IMR-90 (cell line): ENCODE results near the gene ANAPC1. TPM values are rescaled to one million over a fixed set of nuclear protein-coding genes. Genes with fewer than 3 reads are reported as not detected.

ENCODE experiments used
- ATAC-seq: fragments of 200-7000 bp; cut with Tn5 transposase; 2 replicates; pipeline ENCODE4 v1.9.1; 2020; ENCODE audit warnings: low read depth, mild to moderate bottlenecking, moderate library complexity
- BruUV-seq: library from RNA; stranded (reverse); fragments of 400-500 nt; replicated peaks from 2 replicates; lab custom pipeline; 2021; lab: Mats Ljungman, UMichigan
- CTCF ChIA-PET: fragments of 300-600 bp; formaldehyde crosslinking; extraction: SDS; loops from one replicate; lab custom pipeline; 2021; ENCODE audit warnings: antibody characterized with exemption; lab: Yijun Ruan, JAX
- POLR2A ChIA-PET: fragments of 300-600 bp; sonication (Branson Sonifier 250); formaldehyde crosslinking; loops from one replicate; lab custom pipeline; 2022; ENCODE audit warnings: antibody characterized with exemption; ENCODE audit not compliant: unreplicated experiment; lab: Charles Lee
- DNase-seq: peaks from one replicate; pipeline ENCODE4 v3.0.0; 2013
- H2AFZ ChIP-seq: replicated peaks from 2 replicates; pipeline ENCODE3; 2013; ENCODE audit warnings: low read length, mild to moderate bottlenecking; ENCODE audit not compliant: poor library complexity
- H2AK5ac ChIP-seq: 2 replicates; pipeline ENCODE4 v1.6.1; 2013; ENCODE audit warnings: low read depth, low read length, inconsistent platforms
- H2AK9ac ChIP-seq: replicated peaks from 2 replicates; pipeline ENCODE3; 2013; ENCODE audit warnings: mild to moderate bottlenecking, low read depth, low read length, moderate library complexity; ENCODE audit not compliant: poor library complexity
- H2BK120ac ChIP-seq: 2 replicates; pipeline ENCODE4 v1.6.1; 2013; ENCODE audit warnings: low read depth, low read length, inconsistent platforms
- H2BK15ac ChIP-seq: 3 replicates; pipeline ENCODE4 v1.6.1; 2013; ENCODE audit warnings: low read depth, low read length, inconsistent platforms
- H2BK20ac ChIP-seq: 2 replicates; pipeline ENCODE4 v1.6.1; 2013; ENCODE audit warnings: low read depth, mild to moderate bottlenecking, inconsistent platforms, low read length, moderate library complexity
- H2BK5ac ChIP-seq: 2 replicates; pipeline ENCODE4 v1.6.1; 2013; ENCODE audit warnings: mild to moderate bottlenecking, low read depth, low read length, inconsistent platforms; ENCODE audit not compliant: poor library complexity, severe bottlenecking
- H3K14ac ChIP-seq: replicated peaks from 2 replicates; pipeline ENCODE4 v1.6.1; 2013; ENCODE audit warnings: low read depth, low read length, inconsistent platforms
- H3K18ac ChIP-seq: 2 replicates; pipeline ENCODE4 v1.6.1; 2013; ENCODE audit warnings: low read depth, low read length, control low read depth
- H3K23ac ChIP-seq: 2 replicates; pipeline ENCODE4 v1.6.1; 2013; ENCODE audit warnings: low read depth, low read length, inconsistent platforms
- H3K27ac ChIP-seq: 2 replicates; pipeline ENCODE4 v1.5.1; 2013; ENCODE audit warnings: mild to moderate bottlenecking, control low read depth, low read length; ENCODE audit not compliant: insufficient read depth
- H3K27me3 ChIP-seq: 2 replicates; pipeline ENCODE4 v1.6.1; 2013; ENCODE audit warnings: low read length; ENCODE audit not compliant: control insufficient read depth, insufficient read depth
- H3K36me3 ChIP-seq: 2 replicates; pipeline ENCODE4 v1.6.1; 2013; ENCODE audit warnings: low read length, mixed read lengths; ENCODE audit not compliant: control insufficient read depth, insufficient read depth
- H3K4ac ChIP-seq: 2 replicates; pipeline ENCODE4 v1.6.1; 2013; ENCODE audit warnings: low read depth, low read length, inconsistent platforms
- H3K4me1 ChIP-seq: 2 replicates; pipeline ENCODE4 v1.6.1; 2013; ENCODE audit warnings: low read length, mixed read lengths; ENCODE audit not compliant: control insufficient read depth, insufficient read depth
- H3K4me2 ChIP-seq: 2 replicates; pipeline ENCODE4 v1.6.1; 2013; ENCODE audit warnings: low read depth, mild to moderate bottlenecking, control low read depth, low read length, moderate library complexity
- H3K4me3 ChIP-seq: 2 replicates; pipeline ENCODE4 v1.5.1; 2013; ENCODE audit warnings: low read depth, mild to moderate bottlenecking, control low read depth, low read length, moderate library complexity; ENCODE audit not compliant: insufficient read depth
- H3K56ac ChIP-seq: 2 replicates; pipeline ENCODE4 v1.6.1; 2013; ENCODE audit warnings: low read length, inconsistent platforms; ENCODE audit not compliant: insufficient read depth; ENCODE audit errors: extremely low read depth
- H3K79me1 ChIP-seq, 2 experiments: 2 replicates each; pipeline ENCODE4 v1.6.1; 2013; ENCODE audit warnings: low read length in 2 of 2, inconsistent platforms in 1 of 2, low read depth in 1 of 2
- H3K9ac ChIP-seq: 2 replicates; pipeline ENCODE4 v1.6.1; 2013; ENCODE audit warnings: low read depth, low read length, control low read depth
- H3K9me1 ChIP-seq: 2 replicates; pipeline ENCODE4 v1.6.1; 2013; ENCODE audit warnings: low read length, inconsistent platforms; ENCODE audit not compliant: insufficient read depth
- H3K9me3 ChIP-seq: 2 replicates; pipeline ENCODE4 v1.6.1; 2013; ENCODE audit warnings: low read length; ENCODE audit not compliant: control insufficient read depth, insufficient read depth
- H4K20me1 ChIP-seq: 2 replicates; pipeline ENCODE4 v1.6.1; 2013; ENCODE audit warnings: low read length, inconsistent platforms; ENCODE audit not compliant: insufficient read depth
- H4K5ac ChIP-seq: 2 replicates; pipeline ENCODE4 v1.6.1; 2013; ENCODE audit warnings: mild to moderate bottlenecking, low read depth, low read length, control low read depth
- H4K8ac ChIP-seq, 2 experiments: 2 replicates each; pipeline ENCODE4 v1.6.1; 2013; ENCODE audit warnings: low read depth in 2 of 2, low read length in 2 of 2, control low read depth in 1 of 2, inconsistent platforms in 1 of 2
- H4K91ac ChIP-seq: 2 replicates; pipeline ENCODE4 v1.6.1; 2013; ENCODE audit warnings: low read depth, low read length, inconsistent platforms; ENCODE audit not compliant: insufficient read depth
- BHLHE40 ChIP-seq: fragments of 150-350 bp; IDR thresholded peaks from 2 replicates; pipeline ENCODE4 v1.6.1; 2016; ENCODE audit warnings: mild to moderate bottlenecking, low read depth, low read length
- CEBPB ChIP-seq: IDR thresholded peaks from 2 replicates; pipeline ENCODE4 v1.6.1; 2012; ENCODE audit warnings: low read depth, low read length, improper control_type of control experiment
- CHD1 ChIP-seq: IDR thresholded peaks from 2 replicates; pipeline ENCODE4 v1.6.1; 2012; ENCODE audit warnings: low read depth, low read length, improper control_type of control experiment
- CTCF ChIP-seq: conservative IDR thresholded peaks from 2 replicates; pipeline ENCODE4 v1.5.1; 2012; ENCODE audit warnings: mild to moderate bottlenecking, low read depth, low read length, improper control_type of control experiment
- ELK1 ChIP-seq: fragments of 150-350 bp; IDR thresholded peaks from 2 replicates; pipeline ENCODE4 v1.6.1; 2016; ENCODE audit warnings: low read depth, mild to moderate bottlenecking, low read length, moderate library complexity, borderline replicate concordance
- FOS ChIP-seq: fragments of 150-350 bp; IDR thresholded peaks from 2 replicates; pipeline ENCODE4 v1.6.1; 2016; ENCODE audit warnings: low read depth, low read length
- MAFK ChIP-seq: IDR thresholded peaks from 2 replicates; pipeline ENCODE4 v1.6.1; 2012; ENCODE audit warnings: low read depth, low read length, improper control_type of control experiment
- MAZ ChIP-seq: IDR thresholded peaks from 2 replicates; pipeline ENCODE4 v1.6.1; 2012; ENCODE audit warnings: low read depth, mild to moderate bottlenecking, low read length, improper control_type of control experiment, moderate library complexity, borderline replicate concordance
- MXI1 ChIP-seq: IDR thresholded peaks from 2 replicates; pipeline ENCODE4 v1.6.1; 2012; ENCODE audit warnings: low read depth, mild to moderate bottlenecking, low read length, moderate library complexity, borderline replicate concordance
- NFE2L2 ChIP-seq: fragments of 150-350 bp; IDR thresholded peaks from 2 replicates; pipeline ENCODE4 v1.6.1; 2016; ENCODE audit warnings: low read depth, mild to moderate bottlenecking, low read length
- POLR2A ChIP-seq: IDR thresholded peaks from 2 replicates; pipeline ENCODE4 v1.6.1; 2012; ENCODE audit warnings: mild to moderate bottlenecking, low read depth, low read length
- RAD21 ChIP-seq: IDR thresholded peaks from 2 replicates; pipeline ENCODE4 v1.6.1; 2012; ENCODE audit warnings: low read length, improper control_type of control experiment
- RCOR1 ChIP-seq: IDR thresholded peaks from 2 replicates; pipeline ENCODE4 v1.6.1; 2012; ENCODE audit warnings: mild to moderate bottlenecking, low read length, improper control_type of control experiment; ENCODE audit not compliant: insufficient replicate concordance
- RFX5 ChIP-seq: IDR thresholded peaks from 2 replicates; pipeline ENCODE4 v1.8.0; 2012; ENCODE audit warnings: low read depth, mild to moderate bottlenecking, low read length, moderate library complexity
- SMC3 ChIP-seq: fragments of 150-350 bp; IDR thresholded peaks from 2 replicates; pipeline ENCODE4 v1.6.1; 2016; ENCODE audit warnings: low read depth, mild to moderate bottlenecking, antibody characterized with exemption, low read length, moderate library complexity
- USF2 ChIP-seq: fragments of 150-350 bp; IDR thresholded peaks from 2 replicates; pipeline ENCODE4 v1.6.1; 2017; ENCODE audit warnings: mild to moderate bottlenecking, antibody characterized with exemption, low read length, low read depth
- WGBS, 2 experiments: methylation state at CpG; one replicate each; pipeline versions ENCODE4 v1.1.5 to v1.1.7; 2013; ENCODE audit warnings: missing lambda C conversion rate in 2 of 2; ENCODE audit not compliant: insufficient read length in 1 of 2; ENCODE audit errors: extremely low coverage in 2 of 2; 5-methylcytosine and 5-hydroxymethylcytosine counted together
- dilution Hi-C: fragments of 300-500 bp; cut with HindIII; formaldehyde crosslinking; loops from one replicate; pipeline ENCODE4 v1.14.3; 2018; ENCODE audit warnings: low sequenced_read_pairs; ENCODE audit not compliant: unreplicated experiment
- in situ Hi-C: fragments of 300-500 bp; cut with MboI; formaldehyde crosslinking; loops from 3 replicates; pipeline ENCODE4 v1.14.3; 2019; ENCODE audit warnings: low sequenced_read_pairs, inconsistent platforms, mixed read lengths
- intact Hi-C: fragments of 100-400 bp; cut with micrococcal nuclease; formaldehyde crosslinking; loops from 2 replicates; pipeline ENCODE4 v1.10.0; 2022
- polyA plus RNA-seq, 3 experiments: library from polyadenylated mRNA; depleted of rRNA; stranded (reverse); fragments of >200 nt; gene quantifications; 2 replicates each; pipeline ENCODE4 v1.2.3, GENCODE V29; 2012; ENCODE audit warnings: low replicate concordance in 1 of 3
- total RNA-seq: library from RNA; depleted of rRNA; stranded (reverse); fragments of >200 nt; gene quantifications from 2 replicates; pipeline ENCODE4 v1.2.3, GENCODE V29; 2012

The ANAPC1 gene
- total and polyA plus RNA-seq, 2 of the 4 experiments (the other 2 are of a cell fraction), result 14.6 to 50.7 TPM

GRCh38 chr2:111896576-111896975, 12.6 kb upstream of the ANAPC1 start:
- ATAC-seq (no peak), DNase-seq (no peak)
- dilution Hi-C loops (no loop called here), intact Hi-C loops (no loop called here), in situ Hi-C loops (no loop called here)
- H3K4me2 ChIP-seq, result no peak overlapping the region
- no peak overlapping the region for H2BK20ac ChIP-seq
- no peaks in the 10 kb centered on the region for H3K9me3 ChIP-seq
- H2BK120ac ChIP-seq, result no peak overlapping the region
- no peak overlapping the region for H3K56ac ChIP-seq
- H2BK15ac ChIP-seq, result no peak overlapping the region
- no peak overlapping the region for H2AK5ac ChIP-seq
- TF ChIP-seq ELK1 (no peak), RCOR1 (no peak), USF2 (no peak), FOS (no peak), RAD21 (no peak), CHD1 (no peak), MAZ (no peak), BHLHE40 (no peak), SMC3 (no peak), RFX5 (no peak), CEBPB (no peak), NFE2L2 (no peak), MXI1 (no peak), MAFK (no peak), POLR2A (no peak), CTCF (no peak)
- no peak overlapping the region for H4K5ac ChIP-seq
- no peaks in the 10 kb centered on the region for H4K20me1 ChIP-seq
- no peak overlapping the region for H3K4me3 ChIP-seq
- no peak overlapping the region for H4K91ac ChIP-seq
- no peak overlapping the region for H3K14ac ChIP-seq
- H3K4ac ChIP-seq, result no peak overlapping the region
- no peaks in the 10 kb centered on the region for H3K79me1 ChIP-seq
- H3K9ac ChIP-seq, result no peak overlapping the region
- ChIA-PET POLR2A (no interaction called here), CTCF (interaction anchor here (1.4 kb wide), 1 partner anchor 9 kb away, joined by 8 read pairs; no protein-coding TSS in a partner anchor)
- WGBS, 2 experiments, result 100% methylated on average over 1 of the region's 6 CpGs; no CpG with 5 or more reads in 1 of the 2 experiments
- no peak overlapping the region for H3K18ac ChIP-seq
- no peaks in the 10 kb centered on the region for H3K36me3 ChIP-seq
- no peak overlapping the region for H3K27ac ChIP-seq
- H3K23ac ChIP-seq, result no peak overlapping the region
- no peak overlapping the region for H4K8ac ChIP-seq
- no peak overlapping the region for H2AK9ac ChIP-seq
- no peak overlapping the region for H2BK5ac ChIP-seq
- H3K9me1 ChIP-seq, result peaks cover 3% of the 10 kb centered on the region; the same call in 1 of the 2 replicates
- no TSS peak for BruUV-seq
- peaks cover 4% of the 10 kb centered on the region for H3K4me1 ChIP-seq
- peaks cover 47% of the 10 kb centered on the region for H3K27me3 ChIP-seq
- no peak overlapping the region for H2AFZ ChIP-seq
